Measurements from ENCODE around the gene DIAPH3.

DIAPH3 gene

GRCh38 chr13:59846845-59847620, 316.7 kb downstream of the DIAPH3 start:
- no peak for DNase-seq

GRCh38 chr13:59843040-59843439, 320.7 kb downstream of the DIAPH3 start:
- no peak for DNase-seq

- peak; percentile 1 for DNase-seq
These were observed 321.2 kb downstream of the DIAPH3 start for GRCh38 chr13:59842507-59842906.

GRCh38 chr13:59839186-59839585, 324.5 kb downstream of the DIAPH3 start:
- no peak for DNase-seq

- DNase-seq: no peak
These were observed 326.6 kb downstream of the DIAPH3 start for GRCh38 chr13:59837101-59837500.

- no peak for DNase-seq
These were observed 328.2 kb downstream of the DIAPH3 start for GRCh38 chr13:59835569-59835968.

GRCh38 chr13:59834801-59835200, 328.9 kb downstream of the DIAPH3 start:
- no peak for DNase-seq

GRCh38 chr13:59829690-59830089, 334.0 kb downstream of the DIAPH3 start:
- no peak for DNase-seq

GRCh38 chr13:59823486-59823885, 340.2 kb downstream of the DIAPH3 start:
- no peak for DNase-seq

GRCh38 chr13:59809564-59809963, 354.2 kb downstream of the DIAPH3 start:
- no peak for DNase-seq

- no peak for DNase-seq
These were observed 356.9 kb downstream of the DIAPH3 start for GRCh38 chr13:59806801-59807200.

GRCh38 chr13:59801107-59801880, 362.4 kb downstream of the DIAPH3 start:
- no peak for DNase-seq

- DNase-seq: no peak
These were observed 370.6 kb downstream of the DIAPH3 start for GRCh38 chr13:59793107-59793506.

- no peak for DNase-seq
These were observed 373.1 kb downstream of the DIAPH3 start for GRCh38 chr13:59790626-59791025.

GRCh38 chr13:59789558-59789957, 374.2 kb downstream of the DIAPH3 start:
- no peak for DNase-seq

GRCh38 chr13:59787679-59788078, 376.0 kb downstream of the DIAPH3 start:
- no peak for DNase-seq

GRCh38 chr13:59782696-59783095, 381.0 kb downstream of the DIAPH3 start:
- DNase-seq: no peak

- DNase-seq: no peak
These were observed 383.7 kb downstream of the DIAPH3 start for GRCh38 chr13:59780058-59780457.

GRCh38 chr13:59776924-59777690, 386.6 kb downstream of the DIAPH3 start:
- DNase-seq: peak; percentile 23

GRCh38 chr13:59774491-59774971, 389.2 kb downstream of the DIAPH3 start:
- no peak for DNase-seq

- peak; percentile 3 for DNase-seq
These were observed 392.5 kb downstream of the DIAPH3 start for GRCh38 chr13:59771272-59771671.

- DNase-seq: no peak
These were observed 393.3 kb downstream of the DIAPH3 start for GRCh38 chr13:59770451-59770850.

- no peak for DNase-seq
These were observed 397.5 kb downstream of the DIAPH3 start for GRCh38 chr13:59766236-59766635.

Data from suppressor macrophage treated with lipopolysaccharide for 4 hours (primary cell).